ENCODE measurements around the gene THEM4.
"Not testable (repeated sequence)": the region's sequence is repeated elsewhere in the genome, so short reads cannot be mapped to it uniquely, and the experiment has no call there.

THEM4 gene

GRCh38 chr1:151888972-151889570 lies 20.2 kb downstream of the THEM4 start:
- peak; percentile 27 for DNase-seq (ENCODE audit: low read depth)
- TF ChIP-seq POLR2A (IDR thresholded peaks at IDR 0.05; ENCODE audit: extremely low read depth, insufficient read length) = no peak
- TF ChIP-seq, protein P1, sequence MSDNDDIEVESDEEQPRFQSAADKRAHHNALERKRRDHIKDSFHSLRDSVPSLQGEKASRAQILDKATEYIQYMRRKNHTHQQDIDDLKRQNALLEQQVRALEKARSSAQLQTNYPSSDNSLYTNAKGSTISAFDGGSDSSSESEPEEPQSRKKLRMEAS (IDR thresholded peaks at IDR 0.05; ENCODE audit: low read depth, low read length) = no peak
- TF ChIP-seq, protein P2, sequence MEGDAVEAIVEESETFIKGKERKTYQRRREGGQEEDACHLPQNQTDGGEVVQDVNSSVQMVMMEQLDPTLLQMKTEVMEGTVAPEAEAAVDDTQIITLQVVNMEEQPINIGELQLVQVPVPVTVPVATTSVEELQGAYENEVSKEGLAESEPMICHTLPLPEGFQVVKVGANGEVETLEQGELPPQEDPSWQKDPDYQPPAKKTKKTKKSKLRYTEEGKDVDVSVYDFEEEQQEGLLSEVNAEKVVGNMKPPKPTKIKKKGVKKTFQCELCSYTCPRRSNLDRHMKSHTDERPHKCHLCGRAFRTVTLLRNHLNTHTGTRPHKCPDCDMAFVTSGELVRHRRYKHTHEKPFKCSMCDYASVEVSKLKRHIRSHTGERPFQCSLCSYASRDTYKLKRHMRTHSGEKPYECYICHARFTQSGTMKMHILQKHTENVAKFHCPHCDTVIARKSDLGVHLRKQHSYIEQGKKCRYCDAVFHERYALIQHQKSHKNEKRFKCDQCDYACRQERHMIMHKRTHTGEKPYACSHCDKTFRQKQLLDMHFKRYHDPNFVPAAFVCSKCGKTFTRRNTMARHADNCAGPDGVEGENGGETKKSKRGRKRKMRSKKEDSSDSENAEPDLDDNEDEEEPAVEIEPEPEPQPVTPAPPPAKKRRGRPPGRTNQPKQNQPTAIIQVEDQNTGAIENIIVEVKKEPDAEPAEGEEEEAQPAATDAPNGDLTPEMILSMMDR (IDR thresholded peaks at IDR 0.05; ENCODE audit: low read depth, low read length) = no peak
- TF ChIP-seq MYC (IDR thresholded peaks at IDR 0.05; ENCODE audit: low read depth, low read length) = no peak

GRCh38 chr1:151887028-151887427 lies 22.3 kb downstream of the THEM4 start:
- no peak overlapping the region for H3K4me3 ChIP-seq (ENCODE audit: low read depth, low read length)
- no peak for DNase-seq (ENCODE audit: low read depth)
- TF ChIP-seq POLR2A (IDR thresholded peaks at IDR 0.05; ENCODE audit: extremely low read depth, insufficient read length) (no peak), MYC (IDR thresholded peaks at IDR 0.05; ENCODE audit: low read depth, low read length) (no peak)
- TF ChIP-seq, protein P1 (IDR thresholded peaks at IDR 0.05; ENCODE audit: low read depth, low read length) = no peak
- TF ChIP-seq, protein P2 (IDR thresholded peaks at IDR 0.05; ENCODE audit: low read depth, low read length) = no peak

More at GRCh38 chr1:151888972-151889570, 20.2 kb downstream of the THEM4 start:
- H3K4me3 ChIP-seq (ENCODE audit: low read depth, low read length) = no peak overlapping the region

DNA sequence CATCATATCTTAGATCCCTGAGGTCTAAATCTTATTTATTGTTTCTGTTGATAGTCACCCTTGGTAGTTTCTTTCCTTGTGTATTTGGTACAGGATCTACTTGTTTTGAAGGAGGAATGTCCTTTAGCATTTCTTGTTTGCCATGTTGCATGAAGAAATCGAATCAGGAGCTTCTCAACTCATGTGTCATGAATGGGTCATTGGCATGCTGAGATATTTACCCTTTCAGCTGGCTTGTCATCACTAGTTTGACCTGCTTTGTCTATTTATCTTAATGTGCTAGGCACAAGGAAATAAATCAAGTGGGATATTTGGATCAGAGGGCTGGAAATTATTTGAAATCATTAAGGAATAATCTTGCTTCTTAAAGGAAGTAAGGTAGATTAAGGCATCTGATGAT lies 23.8 kb downstream of the THEM4 start:
- no peak for DNase-seq (ENCODE audit: low read depth)
- no peak for TF ChIP-seq POLR2A (IDR thresholded peaks at IDR 0.05; ENCODE audit: extremely low read depth, insufficient read length)
- TF ChIP-seq MYC (IDR thresholded peaks at IDR 0.05; ENCODE audit: low read depth, low read length) = no peak
- TF ChIP-seq, protein P2 (IDR thresholded peaks at IDR 0.05; ENCODE audit: low read depth, low read length) = no peak
- TF ChIP-seq, protein P1 (IDR thresholded peaks at IDR 0.05; ENCODE audit: low read depth, low read length) = no peak

DNA sequence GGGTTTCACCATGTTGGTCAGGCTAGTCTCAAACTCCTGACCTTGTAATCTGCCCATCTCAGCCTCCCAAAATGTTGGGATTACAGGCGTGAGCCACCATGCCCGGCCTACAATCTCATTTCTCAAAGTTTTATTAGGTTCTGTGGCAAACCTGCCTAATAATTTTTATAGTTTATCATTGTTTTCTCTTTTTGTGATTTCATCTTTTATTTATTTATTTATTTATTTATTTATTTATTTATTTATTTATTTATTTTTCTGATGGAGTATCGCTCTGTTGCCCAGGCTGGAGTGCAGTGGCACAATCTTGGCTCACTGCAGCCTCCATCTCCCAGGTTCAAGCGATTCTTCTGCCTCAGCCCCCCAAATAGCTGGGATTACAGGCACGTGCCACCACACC lies 24.4 kb downstream of the THEM4 start:
- not testable (repeated sequence) for DNase-seq (ENCODE audit: low read depth); H3K4me3 ChIP-seq (ENCODE audit: low read depth, low read length)

More for the DNA sequence above, 23.8 kb downstream of the THEM4 start:
- H3K4me3 ChIP-seq (ENCODE audit: low read depth, low read length) = no peak overlapping the region

- H3K4me3 ChIP-seq (ENCODE audit: low read depth, low read length); DNase-seq (ENCODE audit: low read depth): not testable (repeated sequence)
Observed at GRCh38 chr1:151884445-151884844, 24.9 kb downstream of the THEM4 start.

- not testable (repeated sequence) for DNase-seq (ENCODE audit: low read depth); H3K4me3 ChIP-seq (ENCODE audit: low read depth, low read length)
Observed at GRCh38 chr1:151883898-151884297, 25.4 kb downstream of the THEM4 start.

DNA sequence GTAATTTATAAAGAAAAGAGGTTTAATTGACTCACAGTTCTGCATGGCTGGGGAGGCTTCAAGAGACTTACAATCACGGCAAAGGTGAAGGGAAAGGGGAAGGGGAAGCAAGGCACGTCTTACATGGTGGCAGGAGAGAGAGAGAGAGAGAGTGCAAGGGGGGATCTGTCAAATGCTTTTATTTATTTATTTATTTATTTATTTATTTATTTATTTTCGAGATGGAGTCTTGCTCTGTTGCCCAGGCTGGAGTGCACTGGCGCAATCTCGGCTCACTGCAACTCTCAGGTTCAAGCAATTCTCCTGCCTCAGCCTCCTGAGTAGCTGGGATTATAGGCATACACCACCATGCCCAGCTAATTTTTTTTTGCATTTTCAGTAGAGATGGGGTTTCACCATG lies 26.4 kb downstream of the THEM4 start:
- not testable (repeated sequence) for DNase-seq (ENCODE audit: low read depth)

GRCh38 chr1:151882466-151882865 lies 26.8 kb downstream of the THEM4 start:
- TF ChIP-seq MYC (IDR thresholded peaks at IDR 0.05; ENCODE audit: low read depth, low read length) (no peak), POLR2A (IDR thresholded peaks at IDR 0.05; ENCODE audit: extremely low read depth, insufficient read length) (no peak)
- TF ChIP-seq, protein P2 (IDR thresholded peaks at IDR 0.05; ENCODE audit: low read depth, low read length) = no peak
- TF ChIP-seq, protein P1 (IDR thresholded peaks at IDR 0.05; ENCODE audit: low read depth, low read length) = no peak
- no peak overlapping the region for H3K4me3 ChIP-seq (ENCODE audit: low read depth, low read length)
- no peak for DNase-seq (ENCODE audit: low read depth)

More for the DNA sequence above, 26.4 kb downstream of the THEM4 start:
- H3K4me3 ChIP-seq (ENCODE audit: low read depth, low read length) = not testable (repeated sequence)
